Activated naive CD4-positive, alpha-beta T cell treated with anti-CD3 and anti-CD28 coated beads, Interleukin-2, amount 50 U/mL, for 72 hours (primary cell): ENCODE data around the gene SFPQ. TPM values are rescaled to one million over a fixed set of nuclear protein-coding genes. Genes with fewer than 3 reads are reported as not detected.
A peak's percentile ranks its signal among the peaks of the same experiment; 100 is the strongest.
"Not testable (repeated sequence)": the region's sequence is repeated elsewhere in the genome, so short reads cannot be mapped to it uniquely, and the experiment has no call there.

ENCODE experiments used
- ATAC-seq, 2 donors: fragments of 150-1000 bp; cut with Tn5 transposase; 2 replicates each; pipeline ENCODE4 v1.10.0; 2021; ENCODE audit warnings: mild to moderate bottlenecking in 2 of 2, moderate library complexity in 2 of 2
- DNase-seq, 2 donors: peaks; one replicate each; pipeline ENCODE4 v3.0.0; 2021 to 2022; ENCODE audit warnings: low spot score in 2 of 2
- H3K27ac Mint-ChIP-seq, 2 donors: one replicate each; pipeline ENCODE4 v1.8.0; 2022; ENCODE audit warnings: mild to moderate bottlenecking in 2 of 2, mixed read lengths in 2 of 2
- H3K36me3 Mint-ChIP-seq, 2 donors: one replicate each; pipeline ENCODE4 v1.8.0; 2022; ENCODE audit warnings: mixed read lengths in 2 of 2
- H3K9me3 Mint-ChIP-seq, 2 donors: one replicate each; pipeline ENCODE4 v1.8.0; 2022; ENCODE audit warnings: mixed read lengths in 2 of 2
- total RNA-seq, 2 donors: library from RNA; stranded (reverse); gene quantifications; one replicate each; pipeline ENCODE4 v1.2.3, GENCODE V29; 2022

The SFPQ gene
- total RNA-seq, 2 donors from 2014 or later = 191 to 344 TPM

- H3K27ac Mint-ChIP-seq = peak overlapping the region in 1 of 2 donors; percentile 4
- no peak for DNase-seq
Observed at GRCh38 chr1:35173909-35174540, 18.9 kb downstream of the SFPQ start.

DNA sequence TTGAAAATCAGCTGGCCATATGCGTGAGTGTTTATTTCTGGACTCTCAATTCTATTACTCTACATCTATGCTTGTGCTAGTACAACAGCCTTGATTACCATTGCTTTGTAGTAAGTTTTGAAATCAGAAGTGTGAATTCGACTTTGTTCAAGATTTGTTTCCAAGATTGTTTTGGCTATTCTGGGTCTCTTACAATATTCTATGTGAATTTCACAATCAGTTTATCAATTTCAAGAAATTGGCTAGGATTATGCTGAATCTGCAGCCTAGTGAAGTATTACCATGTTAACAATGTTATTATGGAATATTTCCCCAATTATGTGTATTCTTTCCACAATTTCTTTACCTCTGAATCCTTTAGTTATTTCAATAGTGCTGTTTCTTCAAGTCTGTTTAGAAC is 19.5 kb downstream of the SFPQ start:
- ATAC-seq (no peak), DNase-seq (no peak)
- H3K27ac Mint-ChIP-seq = peak overlapping the region in 1 of 2 donors; percentile 12
- no peaks in the 10 kb centered on the region for H3K9me3 Mint-ChIP-seq
- H3K36me3 Mint-ChIP-seq = peaks cover 0 to 21% of the 10 kb centered on the region in 2 donors

More at GRCh38 chr1:35173909-35174540, 18.9 kb downstream of the SFPQ start:
- no peak for ATAC-seq
- Mint-ChIP-seq H3K9me3 (no peaks in the 10 kb centered on the region), H3K36me3 (peaks cover 0 to 26% of the 10 kb centered on the region in 2 donors)

DNA sequence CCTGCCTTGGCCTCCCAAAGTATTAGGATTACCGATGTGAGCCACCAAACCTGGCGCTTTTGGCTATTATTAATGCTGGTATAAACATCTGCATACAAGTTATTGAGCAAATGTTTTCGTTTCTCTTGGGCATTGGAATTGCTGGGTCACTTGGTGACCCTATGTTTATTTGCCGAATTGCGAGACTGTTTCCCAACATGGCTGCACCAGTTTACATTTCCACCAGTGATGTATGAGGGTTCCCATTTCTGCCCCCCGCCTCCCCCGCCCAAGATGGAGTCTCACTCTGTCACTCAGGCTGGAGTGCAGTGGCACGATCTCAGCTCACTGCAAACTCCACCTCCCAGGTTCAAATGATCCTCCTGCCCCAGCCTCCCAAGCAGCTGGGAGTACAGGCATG is 20.9 kb downstream of the SFPQ start:
- DNase-seq = no peak
- H3K27ac Mint-ChIP-seq = no peak overlapping the region
- H3K36me3 Mint-ChIP-seq = peaks cover 0 to 11% of the 10 kb centered on the region in 2 donors
- H3K9me3 Mint-ChIP-seq = no peaks in the 10 kb centered on the region
- ATAC-seq = peak in 1 of 2 donors; percentile 11

GRCh38 chr1:35171579-35171978 is 21.4 kb downstream of the SFPQ start:
- ATAC-seq (peak in 1 of 2 donors; percentile 7), DNase-seq (no peak)
- Mint-ChIP-seq H3K27ac (no peak overlapping the region), H3K9me3 (no peaks in the 10 kb centered on the region), H3K36me3 (peaks cover 0 to 11% of the 10 kb centered on the region in 2 donors)

GRCh38 chr1:35164893-35165292 is 28.1 kb downstream of the SFPQ start:
- Mint-ChIP-seq H3K27ac (no peak overlapping the region), H3K9me3 (peaks cover 0 to 7% of the 10 kb centered on the region in 2 donors), H3K36me3 (peaks cover 0 to 10% of the 10 kb centered on the region in 2 donors)
- DNase-seq = no peak
- no peak for ATAC-seq

GRCh38 chr1:35151220-35151619 is 41.7 kb downstream of the SFPQ start:
- H3K9me3 Mint-ChIP-seq = no peaks in the 10 kb centered on the region
- no peaks in the 10 kb centered on the region for H3K36me3 Mint-ChIP-seq
- ATAC-seq = no peak
- no peak for DNase-seq
- no peak overlapping the region for H3K27ac Mint-ChIP-seq

- DNase-seq, H3K9me3 Mint-ChIP-seq, H3K36me3 Mint-ChIP-seq, H3K27ac Mint-ChIP-seq: not testable (repeated sequence)
- peak in 1 of 2 donors; percentile 37 for ATAC-seq
Observed at GRCh38 chr1:35145892-35146549, 46.9 kb downstream of the SFPQ start.

DNA sequence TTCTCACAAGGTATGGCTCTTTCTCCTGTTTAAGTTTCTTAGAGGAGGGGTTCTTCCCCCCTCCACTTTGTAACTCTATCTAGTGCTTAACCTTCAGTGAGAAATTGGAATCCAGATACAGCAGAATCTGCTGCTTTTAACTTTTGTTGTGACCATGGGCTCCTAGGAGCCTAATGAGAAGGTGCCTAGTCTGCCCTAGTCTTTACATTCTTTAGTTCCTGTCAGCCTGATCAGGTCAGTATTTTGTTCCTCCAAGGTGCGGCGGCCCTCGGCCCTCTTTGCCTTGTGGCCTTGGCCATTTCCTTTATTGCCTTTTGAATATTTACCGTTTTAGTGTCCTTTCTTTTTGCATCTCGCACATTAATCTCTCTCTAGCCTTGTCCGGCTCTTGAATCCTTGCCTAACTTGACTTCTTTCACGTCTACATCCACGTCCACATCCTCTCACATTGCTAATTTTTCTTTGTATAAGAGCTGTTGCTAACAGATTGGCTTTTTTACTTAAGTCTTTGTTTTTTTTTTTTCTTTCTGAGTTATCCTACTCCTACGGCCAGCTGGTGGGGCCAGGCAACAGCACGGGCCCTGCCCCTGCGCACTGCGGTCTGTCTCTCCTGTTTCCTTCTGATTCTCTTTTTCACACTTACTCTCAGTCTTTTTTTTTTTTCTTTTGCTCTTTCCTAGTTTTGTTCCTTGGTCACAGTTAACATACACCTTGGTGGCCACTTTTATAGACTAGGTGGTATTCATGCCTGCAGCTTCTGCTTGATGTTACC is 49.0 kb downstream of the SFPQ start:
- DNase-seq (no peak), ATAC-seq (no peak)
- Mint-ChIP-seq H3K27ac (peak overlapping the region in 1 of 2 donors; percentile 10), H3K9me3 (no peaks in the 10 kb centered on the region), H3K36me3 (no peaks in the 10 kb centered on the region)

DNA sequence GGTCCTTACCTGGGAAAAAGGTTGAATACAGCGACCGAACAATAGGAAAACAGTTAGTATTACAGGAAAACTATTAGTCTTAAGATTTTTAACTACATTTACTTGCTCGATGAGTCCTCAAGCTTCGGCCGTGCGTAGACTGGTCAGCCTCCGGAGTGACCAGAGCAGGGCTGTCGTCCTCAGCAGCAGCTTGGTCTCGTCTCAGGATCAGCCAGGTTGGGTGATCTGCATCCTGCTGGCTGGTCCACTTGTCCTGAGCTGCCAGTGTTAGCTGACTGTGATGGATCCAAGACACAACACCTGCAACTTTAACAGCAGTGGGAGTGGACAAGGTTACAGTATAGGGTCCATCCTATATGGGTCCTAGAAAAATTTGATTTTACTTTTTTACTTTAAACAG is 50.2 kb downstream of the SFPQ start:
- not testable (repeated sequence) for H3K36me3 Mint-ChIP-seq, DNase-seq, H3K9me3 Mint-ChIP-seq, ATAC-seq, H3K27ac Mint-ChIP-seq

GRCh38 chr1:35142294-35142693 is 50.7 kb downstream of the SFPQ start:
- not testable (repeated sequence) for H3K27ac Mint-ChIP-seq, H3K9me3 Mint-ChIP-seq, ATAC-seq, DNase-seq, H3K36me3 Mint-ChIP-seq

- not testable (repeated sequence) for H3K36me3 Mint-ChIP-seq, H3K9me3 Mint-ChIP-seq, ATAC-seq, H3K27ac Mint-ChIP-seq, DNase-seq
Observed at GRCh38 chr1:35137590-35137989, 55.4 kb downstream of the SFPQ start.

DNA sequence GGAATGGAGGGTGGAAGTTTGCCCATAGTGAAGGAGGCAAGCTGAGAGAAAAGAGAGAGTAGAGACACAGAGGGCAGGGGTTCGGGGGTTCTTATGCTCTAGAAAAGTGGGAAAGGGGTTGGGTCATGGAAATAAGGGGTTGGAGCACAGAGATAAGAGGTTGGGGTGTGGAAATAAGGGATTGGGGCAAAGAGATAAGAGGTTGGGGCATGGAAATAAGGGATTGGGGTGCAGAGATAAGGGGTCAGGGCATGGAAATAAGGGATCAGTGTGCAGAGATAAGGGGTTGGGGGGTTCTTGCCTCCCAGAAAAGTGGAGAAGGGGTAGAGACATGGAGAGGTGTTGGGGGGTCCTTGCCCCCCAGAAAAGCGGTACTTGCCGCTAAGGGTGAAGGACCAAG is 56.2 kb downstream of the SFPQ start:
- Mint-ChIP-seq H3K27ac (no peak overlapping the region), H3K36me3 (no peaks in the 10 kb centered on the region), H3K9me3 (no peaks in the 10 kb centered on the region)
- DNase-seq (no peak), ATAC-seq (no peak)

Other genes starting within 250 kb of the SFPQ start
- gene TMEM35B, start 207.8 kb downstream of the SFPQ start, total RNA-seq = 10 to 100 TPM; 11.8 to 15.9 TPM
- 10 to 100 TPM; 15.0 to 20.9 TPM for gene ZMYM6, start 161.2 kb downstream of the SFPQ start, total RNA-seq
- 1 to 10 TPM; 3.1 to 6.0 TPM for gene ZMYM1, start 113.8 kb downstream of the SFPQ start, total RNA-seq
- 10 to 100 TPM; 16.5 to 38.0 TPM for gene ZMYM4, start 75.6 kb upstream of the SFPQ start, total RNA-seq